ENCODE results near the gene SND1.

The SND1 gene

DNA sequence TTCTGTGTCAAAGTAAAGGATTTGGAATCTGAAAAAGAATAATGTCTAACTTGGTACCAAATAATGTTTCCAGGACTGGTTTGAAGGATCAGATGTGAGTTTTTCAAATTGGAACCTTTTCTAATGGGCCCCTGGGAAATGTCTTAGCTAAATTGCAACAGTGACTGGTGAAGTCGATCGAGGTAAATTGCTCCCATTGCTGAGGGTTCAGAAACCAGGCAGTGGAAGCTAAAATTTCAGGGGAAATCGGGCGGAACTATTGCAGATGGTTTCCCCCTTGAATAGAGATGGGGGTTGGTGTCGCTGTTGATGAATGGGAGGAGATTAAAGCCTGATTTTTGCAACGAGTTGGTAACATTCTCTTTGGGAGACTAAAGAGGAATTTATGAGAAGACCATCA, 112.7 kb downstream of the SND1 start:
- H3K36me3 ChIP-seq = peaks cover 14 to 70% (median 39%) of the 10 kb centered on the region in 11 experiments; a peak in 20 of 22 replicates
- H3K4me2 ChIP-seq = 0 out of 22 replicates have a peak overlapping the region, but pooled peaks of 1 of the 11 experiments have one; percentile 19
- H3K4me1 ChIP-seq = peaks cover 13 to 24% (median 19%) of the 10 kb centered on the region in 10 experiments
- no peak overlapping the region for H3K27ac ChIP-seq
- H3K27me3 ChIP-seq = no peaks in the 10 kb centered on the region
- peaks cover 3 to 89% (median 38%) of the 10 kb centered on the region in 11 experiments; a peak in 14 of 22 replicates for H4K20me1 ChIP-seq
- H3K4me3 ChIP-seq = no peak overlapping the region
- no peak overlapping the region for H3K9ac ChIP-seq
- H3K9me3 ChIP-seq (replicated peaks in 1 of 11) = peaks cover 0 to 19% (median 12%) of the 10 kb centered on the region in 11 experiments; a peak in 16 of 22 replicates
- no peak for TF ChIP-seq Cebpa-rat (IDR thresholded peaks at IDR 0.05)

DNA sequence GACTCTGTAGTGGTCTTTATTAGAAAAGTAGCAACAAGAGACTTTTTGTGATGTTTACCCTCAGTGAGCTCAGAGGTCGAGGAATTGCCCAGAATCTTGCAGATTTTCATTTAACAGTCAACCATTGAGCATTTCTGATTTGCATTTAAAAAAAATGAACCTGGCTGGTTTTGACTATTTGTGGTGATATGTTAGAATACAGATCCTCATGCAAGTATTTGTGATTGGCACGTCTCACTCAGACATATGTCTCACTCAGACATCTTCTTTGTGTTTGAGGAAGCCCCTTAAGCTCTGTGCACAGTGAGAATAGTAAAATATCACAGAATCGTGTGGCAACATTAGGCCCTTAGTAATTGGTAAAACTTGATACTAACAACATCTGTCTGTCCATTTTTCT, 113.2 kb downstream of the SND1 start:
- TF ChIP-seq Cebpa-rat (IDR thresholded peaks at IDR 0.05) = no peak
- H3K4me3 ChIP-seq = no peak overlapping the region
- H3K4me2 ChIP-seq = no peak overlapping the region
- H3K9ac ChIP-seq = no peak overlapping the region
- peaks cover 0 to 19% (median 12%) of the 10 kb centered on the region in 11 experiments; a peak in 16 of 22 replicates for H3K9me3 ChIP-seq (replicated peaks in 1 of 11)
- peaks cover 4 to 89% (median 33%) of the 10 kb centered on the region in 11 experiments; a peak in 14 of 22 replicates for H4K20me1 ChIP-seq
- H3K4me1 ChIP-seq = peaks cover 13 to 24% (median 19%) of the 10 kb centered on the region in 10 experiments
- H3K27ac ChIP-seq = no peak overlapping the region
- H3K27me3 ChIP-seq = no peaks in the 10 kb centered on the region
- peaks cover 14 to 70% (median 40%) of the 10 kb centered on the region in 11 experiments; a peak in 19 of 22 replicates for H3K36me3 ChIP-seq

DNA sequence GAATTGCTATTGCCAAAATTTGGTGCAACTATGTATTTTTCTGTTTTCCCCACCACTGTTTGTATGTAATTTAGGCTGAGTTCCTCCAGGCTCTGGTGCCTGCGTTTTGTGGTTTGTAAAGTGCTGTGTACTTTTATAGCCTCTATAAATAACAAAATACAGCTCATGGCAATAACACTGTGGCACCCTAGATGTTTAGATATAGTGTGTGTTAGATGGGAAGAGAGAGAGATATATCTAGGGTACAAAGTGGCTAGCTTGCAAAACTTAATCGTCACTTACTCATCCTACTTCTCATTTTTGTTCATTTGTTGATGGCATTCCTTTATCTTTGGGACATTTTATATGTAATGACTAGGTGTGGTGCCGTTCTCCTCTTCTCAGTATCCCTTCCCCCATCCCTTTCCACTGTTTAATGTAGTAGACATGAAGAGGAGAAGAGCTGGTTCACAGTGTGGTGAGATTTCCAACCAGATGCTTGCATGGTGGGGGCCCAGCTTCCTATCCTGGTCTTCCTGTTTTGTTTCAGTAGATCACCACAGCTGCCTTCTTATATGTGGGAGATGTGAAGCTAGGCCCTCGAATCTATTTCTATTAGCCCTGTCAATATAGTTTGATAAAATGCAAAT, 115.0 kb downstream of the SND1 start:
- H3K27me3 ChIP-seq = no peaks in the 10 kb centered on the region
- H3K4me1 ChIP-seq = peaks cover 13 to 24% (median 19%) of the 10 kb centered on the region in 10 experiments
- H4K20me1 ChIP-seq = peaks cover 0 to 88% (median 42%) of the 10 kb centered on the region in 11 experiments; a peak in 13 of 22 replicates
- peak overlapping the region; percentile 42 to 76 (median 60) for H3K4me2 ChIP-seq
- peaks cover 14 to 71% (median 47%) of the 10 kb centered on the region in 11 experiments; a peak in 19 of 22 replicates for H3K36me3 ChIP-seq
- peaks cover 0 to 19% (median 12%) of the 10 kb centered on the region in 11 experiments; a peak in 16 of 22 replicates for H3K9me3 ChIP-seq (replicated peaks in 1 of 11)
- no peak overlapping the region for H3K4me3 ChIP-seq
- no peak overlapping the region for H3K9ac ChIP-seq
- no peak for TF ChIP-seq Cebpa-rat (IDR thresholded peaks at IDR 0.05)
- peak overlapping the region in 1 of 11 experiments; percentile 12; a peak in 1 of 22 replicates for H3K27ac ChIP-seq

DNA sequence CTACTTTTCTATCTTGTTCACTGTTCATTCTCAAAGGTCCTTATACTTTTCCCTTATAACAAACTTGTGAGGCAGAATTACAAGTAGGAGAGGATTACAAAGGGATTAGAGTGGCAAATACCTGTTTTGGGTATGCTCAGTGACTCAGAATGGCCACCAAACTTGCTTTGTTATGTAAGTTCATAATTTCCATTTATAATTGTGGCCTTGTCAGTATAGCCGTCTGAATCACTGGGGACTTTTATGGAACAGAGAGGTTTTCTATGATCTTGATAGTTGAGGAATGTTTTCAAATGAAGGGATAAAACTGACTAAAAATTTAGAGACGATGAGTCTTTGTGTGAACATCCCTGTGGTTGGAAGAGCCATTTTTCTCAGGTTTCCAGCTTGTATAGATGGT, 116.2 kb downstream of the SND1 start:
- Histone ChIP-seq H3K27ac (no peak overlapping the region), H3K4me1 (peaks cover 13 to 24% (median 19%) of the 10 kb centered on the region in 10 experiments), H3K9ac (no peak overlapping the region), H3K4me2 (no peak overlapping the region), H3K36me3 (peaks cover 14 to 68% (median 52%) of the 10 kb centered on the region in 11 experiments; a peak in 19 of 22 replicates), H4K20me1 (peaks cover 0 to 81% (median 41%) of the 10 kb centered on the region in 11 experiments; a peak in 12 of 22 replicates), H3K9me3 (replicated peaks in 1 of 11) (peaks cover 0 to 19% (median 12%) of the 10 kb centered on the region in 11 experiments; a peak in 16 of 22 replicates), H3K4me3 (no peak overlapping the region), H3K27me3 (no peaks in the 10 kb centered on the region)
- TF ChIP-seq Cebpa-rat (IDR thresholded peaks at IDR 0.05) = no peak

DNA sequence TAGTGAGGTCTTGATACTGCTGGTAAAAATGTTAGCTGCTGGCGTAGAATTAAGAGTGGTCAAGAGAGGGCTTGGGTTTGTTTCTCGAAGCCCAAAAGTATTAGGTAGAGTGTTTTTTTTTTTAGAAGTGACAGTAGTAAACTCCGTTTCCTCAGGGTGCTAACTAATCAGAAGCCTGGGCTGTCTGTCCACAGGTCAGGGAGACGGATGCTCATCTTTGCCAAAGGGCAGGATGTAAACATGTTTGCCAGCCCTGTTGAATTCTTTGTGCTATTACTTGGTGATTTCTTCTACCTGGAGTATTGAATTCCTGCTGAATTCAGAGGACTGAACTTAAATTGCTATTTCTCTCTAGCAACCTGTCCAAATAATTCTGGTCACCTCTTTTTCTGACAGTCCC, 117.1 kb downstream of the SND1 start:
- Histone ChIP-seq H3K4me3 (no peak overlapping the region), H3K27me3 (no peaks in the 10 kb centered on the region), H3K4me1 (peaks cover 12 to 23% (median 19%) of the 10 kb centered on the region in 10 experiments), H3K4me2 (no peak overlapping the region), H3K9me3 (replicated peaks in 1 of 11) (peaks cover 0 to 19% (median 12%) of the 10 kb centered on the region in 11 experiments; a peak in 16 of 22 replicates), H3K27ac (no peak overlapping the region), H3K9ac (no peak overlapping the region), H4K20me1 (peaks cover 0 to 79% (median 41%) of the 10 kb centered on the region in 11 experiments; a peak in 12 of 22 replicates), H3K36me3 (peaks cover 14 to 71% (median 52%) of the 10 kb centered on the region in 11 experiments; a peak in 20 of 22 replicates)
- no peak for TF ChIP-seq Cebpa-rat (IDR thresholded peaks at IDR 0.05)

DNA sequence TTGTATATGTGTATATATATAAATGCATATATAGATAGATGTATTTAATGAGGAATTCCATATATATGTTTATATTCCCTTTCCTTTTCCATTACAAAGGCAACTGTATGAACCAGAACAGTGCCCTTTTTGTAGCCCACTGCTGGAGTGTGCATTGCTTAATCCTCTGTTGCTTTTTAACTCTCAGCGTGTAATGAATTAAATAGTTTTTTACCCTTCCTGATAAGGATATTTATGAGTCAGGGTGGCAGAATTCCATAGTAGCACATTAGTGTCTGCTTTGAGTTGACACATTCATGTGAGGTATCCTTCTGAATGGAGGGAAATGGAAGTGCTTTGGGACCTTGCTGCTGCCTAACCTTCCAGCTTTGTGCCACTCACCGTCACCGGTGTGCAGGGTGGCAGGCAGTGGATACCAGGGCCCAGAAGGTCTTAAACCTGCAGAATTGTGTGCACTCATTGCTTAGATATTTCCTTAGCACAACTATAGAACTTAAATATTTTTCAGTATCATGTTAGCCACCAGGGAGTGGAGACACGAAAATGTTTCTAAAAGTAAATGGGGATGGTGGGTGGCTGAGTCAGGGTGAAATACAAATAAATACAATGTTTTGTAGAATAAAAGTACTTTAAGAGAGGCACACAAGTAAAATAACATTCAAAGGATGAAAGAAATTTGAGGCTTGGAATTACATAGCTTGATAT, 117.9 kb downstream of the SND1 start:
- no peak for TF ChIP-seq Cebpa-rat (IDR thresholded peaks at IDR 0.05)
- H3K27me3 ChIP-seq = no peaks in the 10 kb centered on the region
- no peak overlapping the region for H3K4me2 ChIP-seq
- H3K4me1 ChIP-seq = peaks cover 10 to 20% (median 17%) of the 10 kb centered on the region in 10 experiments
- peaks cover 12 to 70% (median 48%) of the 10 kb centered on the region in 11 experiments; a peak in 20 of 22 replicates for H3K36me3 ChIP-seq
- H3K4me3 ChIP-seq = no peak overlapping the region
- no peak overlapping the region for H3K27ac ChIP-seq
- no peak overlapping the region for H3K9ac ChIP-seq
- H4K20me1 ChIP-seq = peaks cover 0 to 71% (median 35%) of the 10 kb centered on the region in 11 experiments; a peak in 12 of 22 replicates
- peaks cover 0 to 16% (median 12%) of the 10 kb centered on the region in 11 experiments; a peak in 16 of 22 replicates for H3K9me3 ChIP-seq (replicated peaks in 1 of 11)

DNA sequence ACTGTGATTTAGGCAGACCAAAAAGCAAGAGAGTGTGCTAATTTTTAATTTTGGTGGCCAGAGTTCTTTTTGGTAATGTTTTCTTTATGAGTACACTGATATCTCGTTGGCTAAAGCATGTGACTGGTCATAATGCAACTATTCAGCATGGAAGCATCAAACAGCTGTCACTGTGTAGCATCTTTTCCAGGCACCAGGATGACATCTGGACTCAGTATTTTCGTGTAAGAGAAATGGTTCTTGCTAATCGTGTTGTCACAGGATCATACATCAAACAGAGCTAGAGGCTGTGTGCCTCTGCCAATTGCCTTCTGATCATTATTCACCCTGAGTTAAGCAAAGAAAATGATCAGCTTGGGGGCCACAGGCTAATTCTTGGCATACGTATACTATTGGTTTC, 118.9 kb downstream of the SND1 start:
- Histone ChIP-seq H3K36me3 (peaks cover 14 to 70% (median 41%) of the 10 kb centered on the region in 11 experiments; a peak in 21 of 22 replicates), H3K9me3 (replicated peaks in 1 of 11) (peaks cover 0 to 8% (median 4%) of the 10 kb centered on the region in 11 experiments; a peak in 16 of 22 replicates), H3K27ac (no peak overlapping the region), H3K27me3 (no peaks in the 10 kb centered on the region), H4K20me1 (peaks cover 0 to 69% (median 35%) of the 10 kb centered on the region in 11 experiments; a peak in 12 of 22 replicates), H3K4me2 (no peak overlapping the region), H3K4me1 (peaks cover 10 to 20% (median 15%) of the 10 kb centered on the region in 10 experiments), H3K4me3 (no peak overlapping the region), H3K9ac (no peak overlapping the region)
- TF ChIP-seq Cebpa-rat (IDR thresholded peaks at IDR 0.05) = no peak

DNA sequence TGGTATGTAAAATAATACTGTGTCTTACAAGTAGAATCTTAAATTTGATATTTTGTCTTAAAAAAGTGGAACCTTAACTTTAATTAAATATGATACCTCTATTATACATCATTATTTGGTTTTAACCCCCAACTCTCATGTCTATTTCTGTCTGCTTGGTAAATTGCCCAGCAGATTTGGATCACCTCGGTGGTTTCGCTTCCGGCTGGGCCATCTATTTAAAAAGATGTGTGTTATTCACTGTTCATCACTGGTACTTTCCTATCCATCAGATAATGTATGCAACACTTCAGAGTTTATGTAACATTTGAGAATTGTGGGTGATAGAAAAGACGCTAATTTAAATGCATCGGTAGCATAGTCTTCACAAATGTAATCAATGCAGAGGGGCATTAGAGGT, 119.7 kb downstream of the SND1 start:
- H3K36me3 ChIP-seq = peaks cover 11 to 66% (median 35%) of the 10 kb centered on the region in 11 experiments; a peak in 19 of 22 replicates
- no peak for TF ChIP-seq Cebpa-rat (IDR thresholded peaks at IDR 0.05)
- no peak overlapping the region for H3K4me2 ChIP-seq
- H3K4me3 ChIP-seq = no peak overlapping the region
- H4K20me1 ChIP-seq = peaks cover 0 to 70% (median 37%) of the 10 kb centered on the region in 11 experiments; a peak in 12 of 22 replicates
- H3K27me3 ChIP-seq = no peaks in the 10 kb centered on the region
- no peaks in the 10 kb centered on the region for H3K9me3 ChIP-seq (replicated peaks in 1 of 11)
- no peak overlapping the region for H3K27ac ChIP-seq
- H3K9ac ChIP-seq = no peak overlapping the region
- H3K4me1 ChIP-seq = peaks cover 6 to 16% (median 9%) of the 10 kb centered on the region in 10 experiments
